ENCODE data around the gene BCAN. TPM values are rescaled to one million over a fixed set of nuclear protein-coding genes. Genes with fewer than 3 reads are reported as not detected.
A peak's percentile ranks its signal among the peaks of the same experiment; 100 is the strongest.

BCAN gene
- total RNA-seq, 3 donors from 2014 or later (not counting 1 experiment from before 2014, with no cell fraction given), result 0.18 to 0.25 (median 0.19) TPM

- H3K27ac ChIP-seq (ENCODE audit: low read length), result no peak within 1 kb of the TSS
- H3K9me3 ChIP-seq (ENCODE audit: control insufficient read depth, insufficient read depth, low read length), result no peaks in the 10 kb centered on the region
- Mint-ChIP-seq H3K27me3 (ENCODE audit: low read depth in 2 of 2) (peaks cover 16 to 26% of the 10 kb centered on the region in 2 donors), H3K27ac (peak within 1 kb of the TSS in 1 of 2 donors; percentile 84), H3K4me1 (peaks cover 18 to 33% of the 10 kb centered on the region in 2 donors), H3K4me3 (peak within 1 kb of the TSS; percentile 86), H3K9me3 (no peaks in the 10 kb centered on the region), H3K36me3 (no peaks in the 10 kb centered on the region)
- H3K4me1 ChIP-seq (ENCODE audit: control insufficient read depth, insufficient read depth, low read length), result peaks cover 31% of the 10 kb centered on the region
- DNase-seq, result peak in 1 of 2 donors; percentile 68
- TF ChIP-seq, protein P1, sequence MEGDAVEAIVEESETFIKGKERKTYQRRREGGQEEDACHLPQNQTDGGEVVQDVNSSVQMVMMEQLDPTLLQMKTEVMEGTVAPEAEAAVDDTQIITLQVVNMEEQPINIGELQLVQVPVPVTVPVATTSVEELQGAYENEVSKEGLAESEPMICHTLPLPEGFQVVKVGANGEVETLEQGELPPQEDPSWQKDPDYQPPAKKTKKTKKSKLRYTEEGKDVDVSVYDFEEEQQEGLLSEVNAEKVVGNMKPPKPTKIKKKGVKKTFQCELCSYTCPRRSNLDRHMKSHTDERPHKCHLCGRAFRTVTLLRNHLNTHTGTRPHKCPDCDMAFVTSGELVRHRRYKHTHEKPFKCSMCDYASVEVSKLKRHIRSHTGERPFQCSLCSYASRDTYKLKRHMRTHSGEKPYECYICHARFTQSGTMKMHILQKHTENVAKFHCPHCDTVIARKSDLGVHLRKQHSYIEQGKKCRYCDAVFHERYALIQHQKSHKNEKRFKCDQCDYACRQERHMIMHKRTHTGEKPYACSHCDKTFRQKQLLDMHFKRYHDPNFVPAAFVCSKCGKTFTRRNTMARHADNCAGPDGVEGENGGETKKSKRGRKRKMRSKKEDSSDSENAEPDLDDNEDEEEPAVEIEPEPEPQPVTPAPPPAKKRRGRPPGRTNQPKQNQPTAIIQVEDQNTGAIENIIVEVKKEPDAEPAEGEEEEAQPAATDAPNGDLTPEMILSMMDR (IDR thresholded peaks at IDR 0.05), result no peak
- H3K4me3 ChIP-seq (ENCODE audit: low read length), result peak within 1 kb of the TSS; percentile 53
- WGBS (ENCODE audit: insufficient coverage), result 3% methylated on average over 40 of the region's 42 CpGs
- peaks cover 35% of the 10 kb centered on the region for H3K27me3 ChIP-seq (ENCODE audit: control insufficient read depth, insufficient read depth, low read length)
- H3K36me3 ChIP-seq (ENCODE audit: control insufficient read depth, insufficient read depth, low read length), result no peaks in the 10 kb centered on the region
- intact Hi-C loops (cut with micrococcal nuclease), result no loop called here
- peak in 2 of 3 donors; percentile 49 to 54 for ATAC-seq
Measured at GRCh38 chr1:156705321-156705917, 63.5 kb downstream of the BCAN start, which contains the start of gene CRABP2. Gene CRABP2, minus strand, starts transcription at chr1:156705583. Its CDS starts 137 bp downstream, at chr1:156705446.

- no peaks in the 10 kb centered on the region for H3K9me3 Mint-ChIP-seq
Measured at GRCh38 chr1:156705918-156706656, 64.2 kb downstream of the BCAN start.

GRCh38 chr1:156706657-156707416, 64.9 kb downstream of the BCAN start:
- H3K9me3 ChIP-seq (ENCODE audit: control insufficient read depth, insufficient read depth, low read length), result no peaks in the 10 kb centered on the region
- peaks cover 31% of the 10 kb centered on the region for H3K4me1 ChIP-seq (ENCODE audit: control insufficient read depth, insufficient read depth, low read length)
- H3K4me3 ChIP-seq (ENCODE audit: low read length), result peak overlapping the region; percentile 53
- Mint-ChIP-seq H3K9me3 (no peaks in the 10 kb centered on the region), H3K4me1 (peaks cover 18 to 33% of the 10 kb centered on the region in 2 donors), H3K36me3 (no peaks in the 10 kb centered on the region), H3K4me3 (peak overlapping the region; percentile 86), H3K27ac (peak overlapping the region in 1 of 2 donors; percentile 84), H3K27me3 (ENCODE audit: low read depth in 2 of 2) (peaks cover 16 to 23% of the 10 kb centered on the region in 2 donors)
- intact Hi-C loops (cut with micrococcal nuclease), result loop anchor here (2.0 kb wide), 1 partner anchor 14 kb away; no protein-coding TSS in a partner anchor
- TF ChIP-seq, protein P1 (IDR thresholded peaks at IDR 0.05), result no peak
- ATAC-seq, result peak in 2 of 3 donors; percentile 8 to 22
- peaks cover 26% of the 10 kb centered on the region for H3K27me3 ChIP-seq (ENCODE audit: control insufficient read depth, insufficient read depth, low read length)
- H3K27ac ChIP-seq (ENCODE audit: low read length), result no peak overlapping the region
- H3K36me3 ChIP-seq (ENCODE audit: control insufficient read depth, insufficient read depth, low read length), result no peaks in the 10 kb centered on the region
- DNase-seq, result peak in 1 of 2 donors; percentile 54
- WGBS (ENCODE audit: insufficient coverage), result 8% methylated on average over 29 of the region's 29 CpGs

More at GRCh38 chr1:156705918-156706656, 64.2 kb downstream of the BCAN start:
- WGBS (ENCODE audit: insufficient coverage), result 1% methylated on average over 45 of the region's 45 CpGs
- Histone ChIP-seq H3K4me3 (ENCODE audit: low read length) (peak overlapping the region; percentile 53), H3K4me1 (ENCODE audit: control insufficient read depth, insufficient read depth, low read length) (peaks cover 31% of the 10 kb centered on the region), H3K27me3 (ENCODE audit: control insufficient read depth, insufficient read depth, low read length) (peaks cover 32% of the 10 kb centered on the region), H3K27ac (ENCODE audit: low read length) (no peak overlapping the region), H3K9me3 (ENCODE audit: control insufficient read depth, insufficient read depth, low read length) (no peaks in the 10 kb centered on the region), H3K36me3 (ENCODE audit: control insufficient read depth, insufficient read depth, low read length) (no peaks in the 10 kb centered on the region)
- H3K27me3 Mint-ChIP-seq (ENCODE audit: low read depth in 2 of 2), result peaks cover 16 to 26% of the 10 kb centered on the region in 2 donors
- DNase-seq, result peak; percentile 58 to 84
- no peaks in the 10 kb centered on the region for H3K36me3 Mint-ChIP-seq
- peaks cover 18 to 33% of the 10 kb centered on the region in 2 donors for H3K4me1 Mint-ChIP-seq
- ATAC-seq, result peak; percentile 57 to 65 (median 63)
- TF ChIP-seq, protein P1 (IDR thresholded peaks at IDR 0.05), result peak; percentile 75
- peak overlapping the region; percentile 86 for H3K4me3 Mint-ChIP-seq
- intact Hi-C loops (cut with micrococcal nuclease), result loop anchor here (2.0 kb wide), 1 partner anchor 13 kb away; no protein-coding TSS in a partner anchor
- peak overlapping the region in 1 of 2 donors; percentile 84 for H3K27ac Mint-ChIP-seq

Data from natural killer cell (primary cell).